Measurements from ENCODE around the gene APOL3. TPM values are rescaled to one million over a fixed set of nuclear protein-coding genes. Genes with fewer than 3 reads are reported as not detected.
"Not testable (repeated sequence)": the region's sequence is repeated elsewhere in the genome, so short reads cannot be mapped to it uniquely, and the experiment has no call there.

The APOL3 gene
- total RNA-seq, 1 donor from 2014 or later: 58.2 TPM

- H3K4me3 ChIP-seq: no peak overlapping the region
- intact Hi-C loops (cut with DNase I): no loop called here
- H3K27me3 ChIP-seq: no peaks in the 10 kb centered on the region
- DNase-seq (no peak), ATAC-seq (no peak)
- no peaks in the 10 kb centered on the region for H3K36me3 ChIP-seq
- no peaks in the 10 kb centered on the region for H3K4me1 ChIP-seq
- no peak overlapping the region for H3K27ac ChIP-seq
- no peak for TF ChIP-seq CTCF (IDR thresholded peaks at IDR 0.05)
- no peaks in the 10 kb centered on the region for H3K9me3 ChIP-seq
These were observed 55.6 kb downstream of the APOL3 start for GRCh38 chr22:36104988-36105387.

- intact Hi-C loops (cut with DNase I): no loop called here
- no peaks in the 10 kb centered on the region for H3K27me3 ChIP-seq
- no peak for TF ChIP-seq CTCF (IDR thresholded peaks at IDR 0.05)
- ATAC-seq (no peak), DNase-seq (no peak)
- no peak overlapping the region for H3K4me3 ChIP-seq
- no peaks in the 10 kb centered on the region for H3K36me3 ChIP-seq
- no peaks in the 10 kb centered on the region for H3K4me1 ChIP-seq
- H3K27ac ChIP-seq: no peak overlapping the region
- no peaks in the 10 kb centered on the region for H3K9me3 ChIP-seq
These were observed 56.1 kb downstream of the APOL3 start for GRCh38 chr22:36104435-36104834.

- no peaks in the 10 kb centered on the region for H3K36me3 ChIP-seq
- no peak for ATAC-seq
- H3K4me3 ChIP-seq: no peak overlapping the region
- intact Hi-C loops (cut with DNase I): no loop called here
- no peak for TF ChIP-seq CTCF (IDR thresholded peaks at IDR 0.05)
- no peak for DNase-seq
- H3K27ac ChIP-seq: no peak overlapping the region
- no peaks in the 10 kb centered on the region for H3K9me3 ChIP-seq
- no peaks in the 10 kb centered on the region for H3K4me1 ChIP-seq
- no peaks in the 10 kb centered on the region for H3K27me3 ChIP-seq
These were observed 56.7 kb downstream of the APOL3 start for GRCh38 chr22:36103891-36104290.

- Histone ChIP-seq H3K36me3 (no peaks in the 10 kb centered on the region), H3K27ac (no peak overlapping the region), H3K4me3 (no peak overlapping the region), H3K9me3 (no peaks in the 10 kb centered on the region), H3K4me1 (no peaks in the 10 kb centered on the region), H3K27me3 (no peaks in the 10 kb centered on the region)
- intact Hi-C loops (cut with DNase I): no loop called here
- no peak for TF ChIP-seq CTCF (IDR thresholded peaks at IDR 0.05)
- DNase-seq (no peak), ATAC-seq (no peak)
These were observed 57.6 kb downstream of the APOL3 start for GRCh38 chr22:36102995-36103394.

- no peak for TF ChIP-seq CTCF (IDR thresholded peaks at IDR 0.05)
- intact Hi-C loops (cut with DNase I): no loop called here
- Histone ChIP-seq H3K4me1 (no peaks in the 10 kb centered on the region), H3K4me3 (no peak overlapping the region), H3K27ac (no peak overlapping the region), H3K36me3 (no peaks in the 10 kb centered on the region), H3K27me3 (no peaks in the 10 kb centered on the region), H3K9me3 (no peaks in the 10 kb centered on the region)
- ATAC-seq: no peak
- DNase-seq: no peak
These were observed 58.8 kb downstream of the APOL3 start for GRCh38 chr22:36101756-36102155.

- H3K9me3 ChIP-seq; H3K27ac ChIP-seq; intact Hi-C loops (cut with DNase I); H3K4me1 ChIP-seq; ATAC-seq; H3K4me3 ChIP-seq; H3K36me3 ChIP-seq; H3K27me3 ChIP-seq: not testable (repeated sequence)
- DNase-seq: peak; percentile 4
These were observed 59.6 kb downstream of the APOL3 start for GRCh38 chr22:36100908-36101307.
